MM.1S (cell line): Measurements from ENCODE around the gene MEGF6.

Experiments used
- EZH2 ChIP-seq: fragments of 300-600 bp; sonication (generic); optimal IDR thresholded peaks from 2 replicates; pipeline ENCODE3; 2017; ENCODE audit warnings: low read depth, mild to moderate bottlenecking, antibody characterized with exemption, low read length, mixed read lengths
- EZH2phosphoT487 ChIP-seq: fragments of 300-600 bp; sonication (generic); IDR thresholded peaks from 2 replicates; pipeline ENCODE4 v1.6.1; 2018; ENCODE audit warnings: antibody characterized with exemption, low read length
- TF ChIP-seq, protein P1 (sequence below): fragments of 300-600 bp; sonication (generic); IDR thresholded peaks from 2 replicates; pipeline ENCODE4 v1.5.1; 2016; ENCODE audit warnings: antibody characterized with exemption, low read length, mixed read lengths

DNA sequence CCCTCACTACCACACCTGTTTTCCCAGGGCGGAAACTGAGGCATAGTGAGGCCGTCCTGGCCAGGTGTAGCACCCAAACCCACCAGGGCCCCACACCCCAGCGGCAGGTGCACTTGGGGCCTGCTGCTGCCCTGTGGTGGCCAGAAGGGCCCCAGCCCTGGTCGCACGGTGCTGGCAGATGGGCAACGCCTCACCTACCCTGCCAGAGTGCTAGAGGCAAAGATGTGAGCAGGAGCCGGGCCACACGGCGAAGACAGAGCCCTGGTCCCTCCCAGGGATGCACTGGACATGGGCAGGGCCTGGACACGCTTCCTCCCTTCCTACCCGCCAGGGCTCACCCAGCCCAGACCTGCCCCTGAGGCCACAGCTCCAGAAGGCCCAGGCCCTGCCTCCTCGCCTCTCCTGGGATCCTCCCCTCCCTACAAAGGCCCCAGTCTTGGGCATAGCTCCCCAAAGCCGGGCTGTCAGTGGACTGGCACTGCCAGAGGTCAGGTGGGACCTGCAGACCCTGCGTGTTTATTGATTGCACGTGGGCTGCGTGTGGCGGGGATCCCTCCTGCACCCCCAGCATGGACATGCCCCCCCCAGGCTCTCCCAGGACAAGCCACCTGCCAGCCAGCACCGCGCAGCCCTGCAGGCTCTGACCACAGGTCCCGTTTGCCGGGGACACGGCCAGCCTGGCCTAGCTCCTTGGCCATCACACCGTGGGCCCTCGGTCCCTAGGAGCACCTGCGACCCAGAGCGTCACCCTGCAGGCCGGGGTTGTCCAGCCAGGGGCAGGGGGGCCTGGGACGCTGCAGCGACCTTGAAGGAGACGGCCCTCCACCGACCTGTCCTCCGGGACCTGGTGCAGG lies 44.1 kb downstream of the MEGF6 start:
- TF ChIP-seq, protein P1, sequence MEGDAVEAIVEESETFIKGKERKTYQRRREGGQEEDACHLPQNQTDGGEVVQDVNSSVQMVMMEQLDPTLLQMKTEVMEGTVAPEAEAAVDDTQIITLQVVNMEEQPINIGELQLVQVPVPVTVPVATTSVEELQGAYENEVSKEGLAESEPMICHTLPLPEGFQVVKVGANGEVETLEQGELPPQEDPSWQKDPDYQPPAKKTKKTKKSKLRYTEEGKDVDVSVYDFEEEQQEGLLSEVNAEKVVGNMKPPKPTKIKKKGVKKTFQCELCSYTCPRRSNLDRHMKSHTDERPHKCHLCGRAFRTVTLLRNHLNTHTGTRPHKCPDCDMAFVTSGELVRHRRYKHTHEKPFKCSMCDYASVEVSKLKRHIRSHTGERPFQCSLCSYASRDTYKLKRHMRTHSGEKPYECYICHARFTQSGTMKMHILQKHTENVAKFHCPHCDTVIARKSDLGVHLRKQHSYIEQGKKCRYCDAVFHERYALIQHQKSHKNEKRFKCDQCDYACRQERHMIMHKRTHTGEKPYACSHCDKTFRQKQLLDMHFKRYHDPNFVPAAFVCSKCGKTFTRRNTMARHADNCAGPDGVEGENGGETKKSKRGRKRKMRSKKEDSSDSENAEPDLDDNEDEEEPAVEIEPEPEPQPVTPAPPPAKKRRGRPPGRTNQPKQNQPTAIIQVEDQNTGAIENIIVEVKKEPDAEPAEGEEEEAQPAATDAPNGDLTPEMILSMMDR: no peak
- TF ChIP-seq EZH2 (no peak), EZH2phosphoT487 (no peak)
